Stimulated activated CD4-positive, alpha-beta T cell treated with anti-CD3 and anti-CD28 coated beads, Interleukin-2, amount 100 ng/mL, for 24 hours (primary cell): Measurements from ENCODE around the gene C3orf70.

Source experiments
- DNase-seq, 2 donors: peaks; one replicate each; pipeline ENCODE4 v3.0.0-alpha.2; 2020

Gene C3orf70

DNA sequence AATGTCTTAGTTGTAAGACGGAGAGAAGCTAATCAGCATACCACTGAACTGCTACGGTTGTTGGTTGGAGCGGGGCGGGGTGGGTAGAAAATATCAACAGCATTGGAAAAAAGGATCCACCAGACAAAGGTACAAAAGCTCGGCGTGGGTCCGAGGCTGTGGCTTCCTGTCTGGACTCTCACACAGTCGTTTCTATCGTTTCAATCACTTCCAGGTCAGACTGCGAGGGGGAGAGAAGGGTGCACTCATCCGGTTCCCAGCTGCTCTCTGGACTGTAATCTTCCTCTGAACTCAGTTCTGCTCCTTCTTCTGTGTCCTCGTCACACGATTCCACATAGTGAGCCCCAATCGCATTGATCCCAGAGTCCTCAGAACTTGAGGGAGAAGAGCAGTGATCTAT, 70.0 kb downstream of the C3orf70 start:
- DNase-seq = no peak

DNA sequence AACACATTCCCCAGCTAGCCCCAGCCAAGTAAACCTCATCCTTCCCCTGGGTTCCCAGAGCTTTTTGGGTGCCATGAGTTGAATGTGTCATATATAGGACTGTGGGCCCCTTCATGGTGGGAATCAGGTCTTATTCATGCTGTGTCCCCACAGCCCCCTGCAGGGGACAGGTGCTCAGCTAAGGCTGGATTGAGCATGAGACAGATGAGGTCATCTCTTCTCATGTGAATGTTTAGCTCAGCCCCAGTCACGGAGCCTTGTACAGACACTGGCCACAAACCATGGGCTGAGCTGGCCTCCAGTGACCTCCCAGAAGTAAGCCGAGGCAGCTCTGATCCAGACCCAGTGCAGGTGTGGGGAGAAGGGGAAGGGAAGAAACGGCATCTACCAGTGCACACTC, 70.7 kb downstream of the C3orf70 start:
- no peak for DNase-seq

DNA sequence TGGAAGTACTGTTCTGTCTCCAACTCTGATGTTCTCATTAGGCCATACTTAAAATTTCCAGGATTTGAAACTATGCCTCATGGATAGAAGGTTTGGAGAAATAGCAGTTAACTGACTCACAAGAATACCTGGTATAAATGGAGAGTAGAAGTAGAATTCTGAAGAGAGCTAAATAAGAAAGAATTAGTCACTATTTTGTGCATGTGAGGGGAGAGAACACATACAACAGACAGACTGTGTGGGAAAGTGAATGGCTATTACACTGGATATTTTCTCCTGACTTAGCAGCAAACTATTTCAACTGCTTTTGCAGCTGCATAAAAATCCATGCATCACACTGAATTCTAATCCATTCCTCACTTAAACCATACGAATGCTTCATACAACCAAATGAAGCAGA, 71.3 kb downstream of the C3orf70 start:
- no peak for DNase-seq

DNA sequence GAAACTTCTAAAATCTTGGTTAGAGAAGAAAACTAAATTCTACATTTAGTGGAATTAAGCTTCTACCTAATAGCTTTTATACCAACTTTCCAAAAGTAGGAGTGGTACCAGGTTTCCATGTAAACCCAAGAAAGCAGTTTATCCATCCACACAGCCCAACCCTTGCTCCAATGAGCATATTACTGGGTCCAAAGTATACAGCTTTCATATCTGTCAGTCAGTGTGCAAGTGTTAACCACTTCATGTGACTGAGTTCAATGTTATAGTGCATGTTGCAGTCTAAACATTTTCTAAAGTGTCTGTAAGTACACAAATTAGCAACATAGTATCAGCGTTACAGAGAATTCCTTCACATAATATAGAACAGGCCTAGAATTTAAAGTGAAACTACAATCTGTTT, 73.2 kb downstream of the C3orf70 start:
- no peak for DNase-seq

DNA sequence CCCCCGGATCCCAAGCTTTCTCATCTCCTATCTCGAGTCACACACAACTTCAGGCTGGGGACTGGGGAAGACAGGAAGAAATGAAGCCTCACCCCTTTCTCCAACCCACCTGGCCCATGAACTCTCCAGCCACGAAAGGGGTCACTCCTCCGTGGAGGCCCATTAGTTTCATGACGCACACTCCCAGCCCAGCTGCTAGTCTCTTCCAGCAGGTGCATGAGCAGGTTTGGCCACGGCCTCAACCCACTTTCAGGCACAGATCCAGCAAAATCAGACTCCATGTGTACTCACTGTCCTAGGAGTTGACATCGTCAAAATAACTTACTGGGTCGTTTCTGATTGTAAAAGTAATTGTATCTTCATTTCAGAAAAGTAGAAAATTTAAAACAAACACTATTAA, 76.6 kb downstream of the C3orf70 start:
- no peak for DNase-seq

DNA sequence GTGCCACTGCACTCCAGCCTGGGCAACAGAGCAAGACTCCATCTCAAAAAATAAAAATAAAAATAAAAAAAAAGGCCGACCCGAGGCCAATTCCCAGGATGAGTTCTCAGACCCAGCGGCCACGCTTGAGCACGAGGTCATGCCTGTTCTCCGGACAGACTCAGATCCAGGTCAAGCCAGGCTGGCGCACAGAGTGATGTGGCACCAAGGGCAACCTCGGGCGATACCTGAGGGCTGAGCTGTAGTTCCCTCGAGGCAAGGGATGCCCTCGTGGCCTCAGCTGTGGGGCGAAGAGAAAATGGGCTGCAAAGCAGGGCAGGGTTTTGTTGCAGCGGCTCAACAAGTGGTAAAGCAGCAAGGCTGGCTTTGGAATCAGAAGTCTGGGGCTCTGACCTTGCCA, 77.3 kb downstream of the C3orf70 start:
- no peak for DNase-seq

DNA sequence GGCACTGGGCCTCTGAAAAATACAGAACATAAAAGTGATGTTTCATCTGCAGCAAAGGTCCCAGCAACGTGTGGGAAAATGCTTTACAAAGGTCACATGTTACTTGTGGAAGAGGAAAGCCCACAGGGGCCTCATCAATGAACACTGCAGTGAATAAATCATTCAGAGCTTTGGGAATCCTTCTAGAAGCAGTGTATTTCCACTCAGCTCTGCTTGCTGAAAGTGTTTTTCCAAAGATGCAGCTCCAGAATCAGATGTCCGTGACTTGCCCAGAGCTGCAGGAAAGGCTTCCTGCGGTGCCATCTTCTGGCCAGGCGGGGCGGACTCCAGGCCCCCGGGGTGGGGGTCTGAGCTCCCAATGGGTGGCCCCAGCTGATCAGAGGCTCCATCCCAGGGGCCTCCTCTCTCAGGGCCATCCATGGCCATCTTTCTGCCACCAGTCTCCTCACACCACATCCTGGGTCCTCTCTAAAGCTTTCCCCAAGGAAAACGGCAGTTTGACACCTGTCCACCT, 81.5 kb downstream of the C3orf70 start:
- no peak for DNase-seq

DNA sequence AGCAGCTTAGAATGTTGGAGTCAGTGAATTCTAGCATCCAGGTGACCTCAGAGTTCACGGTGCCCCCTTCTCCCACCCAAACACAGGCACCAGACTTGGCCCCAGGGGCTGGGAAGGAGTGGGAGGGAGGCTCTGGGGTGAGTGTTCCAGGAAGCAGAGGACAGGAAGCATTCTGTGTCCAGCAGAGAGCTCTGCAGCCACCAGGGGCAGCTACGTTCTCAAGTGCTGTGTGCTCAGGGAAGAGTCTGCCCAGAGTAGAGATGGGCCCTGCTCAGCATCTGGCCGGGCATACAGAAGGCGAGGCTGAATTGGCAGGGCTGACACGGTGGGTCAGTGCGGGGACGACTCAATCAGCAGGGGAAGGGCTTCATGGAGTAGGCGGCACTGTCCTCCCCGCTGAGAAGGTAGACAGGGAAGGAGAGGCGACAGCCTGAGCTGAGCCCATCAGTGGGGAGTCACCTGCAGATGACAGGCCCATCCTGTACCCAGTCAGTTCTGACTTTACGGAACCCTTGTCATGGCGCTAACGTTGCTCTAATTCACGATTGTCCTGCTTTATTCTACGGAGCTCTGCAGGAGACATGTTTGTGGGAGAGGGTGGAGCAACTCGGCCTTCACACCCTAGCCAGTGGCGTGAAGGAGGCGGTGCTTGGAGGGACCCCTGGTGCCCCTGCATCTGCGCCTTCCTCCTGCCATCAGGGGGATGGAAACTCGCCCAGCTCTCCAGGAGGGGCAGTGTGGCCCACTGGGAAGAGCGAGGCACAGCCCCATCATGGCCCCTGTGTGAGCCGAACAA, 82.2 kb downstream of the C3orf70 start:
- no peak for DNase-seq

DNA sequence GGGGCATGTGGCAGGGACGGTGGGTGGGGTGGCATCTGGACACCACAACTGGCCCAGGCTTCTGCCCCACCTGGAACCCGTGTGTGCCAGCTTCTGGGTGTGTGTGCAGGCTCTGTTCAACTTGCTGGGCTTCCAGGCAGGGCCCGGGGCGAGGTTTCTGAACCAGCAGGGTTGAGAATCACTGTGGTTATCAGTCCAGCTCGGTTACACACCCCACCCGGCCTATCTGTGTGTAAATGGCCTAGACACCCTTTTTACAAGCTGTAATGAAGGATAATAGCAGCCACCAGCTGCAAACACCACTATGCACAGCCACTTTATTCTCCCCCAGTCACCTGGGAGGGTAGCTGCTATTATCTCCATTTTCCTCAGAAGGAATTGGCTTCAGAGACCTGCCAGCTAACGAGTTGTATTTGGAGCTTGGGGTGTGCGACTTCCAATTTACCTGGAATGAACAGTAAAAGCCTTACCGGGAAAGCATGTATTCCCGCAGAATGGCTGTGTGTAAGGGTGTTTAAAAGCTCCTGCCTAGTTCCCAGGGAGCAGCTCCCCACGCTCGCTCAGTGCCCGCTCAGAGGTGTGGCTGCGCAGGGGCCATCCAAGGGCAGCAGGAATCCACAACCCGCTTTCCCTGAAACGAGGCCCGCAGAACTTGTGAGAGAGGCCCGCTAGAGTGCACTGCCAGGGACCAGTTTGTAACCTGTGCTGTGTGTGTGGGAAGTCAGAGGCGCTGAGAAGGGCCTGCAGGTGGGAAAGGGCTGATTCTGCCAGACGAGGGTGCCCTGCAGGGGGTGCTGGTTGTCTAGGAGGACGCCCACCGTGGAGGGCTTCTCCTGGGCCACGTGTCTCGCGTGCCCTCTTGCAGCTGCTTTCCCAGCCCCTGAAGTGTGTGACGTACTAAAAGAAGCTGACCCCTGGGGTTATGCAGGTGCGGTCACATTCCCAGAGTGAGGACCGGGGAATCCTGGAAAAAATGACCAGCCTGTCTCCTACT, 83.5 kb downstream of the C3orf70 start:
- no peak for DNase-seq

DNA sequence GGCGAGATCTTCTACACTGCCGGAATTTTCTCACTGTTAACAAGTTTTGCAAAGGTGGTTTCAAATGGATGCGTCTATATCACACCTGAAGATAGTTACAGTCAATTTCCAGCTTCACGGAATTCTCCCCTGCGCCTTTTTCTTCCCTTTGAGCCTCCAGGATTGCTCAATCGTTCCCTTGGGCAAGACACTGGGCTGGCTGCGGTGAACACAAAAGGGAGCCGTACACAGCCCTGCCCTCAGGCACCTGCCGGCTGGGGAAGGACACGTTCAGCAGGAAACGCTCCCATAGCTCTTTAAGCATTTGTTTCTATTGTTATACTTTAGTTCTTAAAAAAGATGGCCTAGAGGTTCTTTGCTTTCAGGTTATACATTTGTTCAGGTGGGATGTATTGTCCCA, 85.7 kb downstream of the C3orf70 start:
- no peak for DNase-seq

DNA sequence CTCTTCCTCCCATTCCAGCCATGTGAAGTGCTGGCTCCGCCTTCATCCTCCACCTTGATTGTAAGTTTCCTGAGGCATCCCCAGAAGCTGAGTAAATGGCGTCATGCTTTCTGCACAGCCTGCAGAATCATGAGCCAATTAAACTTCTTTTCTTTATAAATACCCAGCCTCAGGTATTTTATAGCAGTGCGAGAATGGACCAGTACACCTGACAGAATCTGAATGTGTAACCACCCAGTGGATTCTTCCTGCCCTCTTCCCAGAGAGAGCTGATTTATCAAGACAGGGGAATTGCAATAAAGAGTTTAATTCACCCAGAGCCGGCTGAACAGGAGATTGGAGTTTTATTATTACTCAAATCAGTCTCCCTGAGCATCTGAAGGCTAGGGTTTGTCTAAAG, 86.6 kb downstream of the C3orf70 start:
- no peak for DNase-seq

DNA sequence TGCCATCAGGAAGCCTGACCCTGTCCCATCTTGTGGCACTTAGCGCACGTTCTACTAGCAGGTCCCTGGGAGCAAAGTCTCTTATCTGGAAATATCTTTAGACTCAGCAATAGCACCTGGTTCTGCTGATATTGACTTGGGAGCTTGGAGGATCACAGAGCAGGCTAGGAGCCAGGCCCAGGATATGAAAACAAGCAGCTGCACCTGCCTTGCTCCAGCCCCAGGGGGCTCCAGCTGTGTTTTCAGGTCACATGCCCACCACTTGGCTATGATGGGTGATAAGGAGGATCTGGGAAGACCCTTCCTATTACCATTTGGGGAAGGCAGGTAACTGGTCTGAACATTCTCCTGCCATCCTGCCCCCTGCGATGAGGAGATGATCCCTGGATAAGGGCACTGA, 87.8 kb downstream of the C3orf70 start:
- DNase-seq = no peak

DNA sequence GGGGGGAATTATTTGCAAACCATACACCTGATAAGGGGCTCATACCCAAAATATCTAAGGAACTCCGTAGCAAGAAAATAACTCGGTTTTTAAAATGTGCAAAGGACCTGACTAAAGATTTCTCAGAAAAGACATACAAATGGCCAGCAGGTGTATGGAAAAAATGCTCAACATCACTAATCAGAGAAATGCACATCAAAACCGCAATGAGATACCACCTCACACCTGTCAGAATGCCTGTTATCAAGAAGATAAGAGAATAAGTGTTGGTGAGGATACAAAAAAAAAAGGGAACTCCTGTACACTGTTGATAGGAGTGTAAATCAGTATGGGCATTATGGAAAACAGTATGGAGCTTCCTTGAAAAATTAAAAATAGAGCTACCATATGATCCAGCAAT, 89.4 kb downstream of the C3orf70 start:
- DNase-seq = no peak

DNA sequence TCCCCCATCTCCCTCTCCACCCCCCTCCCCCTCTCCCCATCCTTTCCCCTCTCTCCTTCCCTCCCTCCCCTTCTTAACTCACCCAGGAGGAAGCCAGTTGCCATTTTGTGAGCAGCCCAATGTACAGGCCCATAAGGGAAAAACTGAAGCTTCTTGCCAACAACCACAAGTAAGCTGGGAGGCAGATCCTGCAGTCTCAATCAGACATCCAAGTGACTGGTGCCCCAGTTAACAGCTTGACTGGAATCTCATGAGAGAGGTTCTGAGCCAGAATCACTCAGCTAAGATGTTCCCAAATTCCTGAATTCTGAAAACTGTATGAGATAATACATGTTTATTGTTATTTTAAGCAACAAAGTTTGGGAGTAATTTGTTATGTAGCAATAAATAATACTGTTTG, 90.7 kb downstream of the C3orf70 start:
- DNase-seq = no peak

DNA sequence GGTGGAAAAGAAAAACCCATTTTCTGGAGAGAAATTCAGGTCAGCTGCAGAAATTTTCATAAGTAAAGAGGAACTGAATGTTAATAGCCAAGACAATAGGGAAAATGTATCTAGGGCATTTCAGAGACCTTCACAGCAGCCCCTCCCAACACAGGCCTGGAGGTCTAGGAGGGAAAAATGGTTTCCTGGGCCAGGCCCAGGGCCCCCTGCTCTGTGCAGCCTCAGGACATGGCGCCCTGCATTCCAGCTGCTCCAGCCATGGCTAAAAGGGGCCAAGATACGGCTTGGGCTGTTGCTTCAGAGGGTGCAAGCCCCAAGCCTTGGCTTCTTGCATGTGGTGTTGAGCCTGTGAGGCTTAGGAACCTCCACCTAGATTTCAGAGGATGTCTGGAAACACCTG, 92.2 kb downstream of the C3orf70 start:
- DNase-seq = no peak

DNA sequence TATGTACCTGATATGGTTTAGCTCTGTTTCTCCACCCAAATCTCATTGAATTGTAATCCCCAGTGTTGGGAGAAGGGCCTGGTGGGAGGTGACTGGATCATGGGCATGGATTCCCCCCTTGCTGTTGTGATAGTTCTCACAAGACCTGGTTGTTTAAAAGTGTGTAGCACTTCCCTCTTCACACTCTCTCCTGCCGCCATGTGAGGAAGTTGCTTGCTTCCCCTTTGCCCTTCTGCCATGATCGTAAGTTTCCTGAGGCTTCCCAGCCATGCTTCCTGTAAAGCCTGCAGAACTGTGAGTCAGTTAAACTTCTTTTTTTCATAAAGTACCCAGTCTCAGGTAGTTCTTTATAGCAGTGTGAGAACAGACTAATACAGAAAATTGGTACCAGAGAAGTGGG, 93.1 kb downstream of the C3orf70 start:
- DNase-seq = no peak

DNA sequence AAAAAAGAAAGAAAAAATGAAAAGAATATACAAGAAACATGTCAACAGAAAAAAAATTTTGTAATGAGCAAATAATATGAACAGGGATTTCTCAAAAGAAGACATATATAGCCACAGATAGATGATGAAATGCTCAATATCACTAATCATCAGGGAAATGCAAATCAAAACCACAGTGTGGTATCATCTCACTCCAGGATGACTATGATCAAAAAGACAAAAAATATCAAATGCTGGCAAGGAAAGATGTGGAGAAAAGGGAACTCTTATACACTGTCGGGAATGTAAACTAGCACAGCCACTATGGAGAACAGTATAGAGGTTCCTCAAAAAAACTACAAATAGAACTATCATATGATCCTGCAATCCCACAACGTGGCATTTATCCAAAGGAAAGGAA, 94.1 kb downstream of the C3orf70 start:
- no peak for DNase-seq

DNA sequence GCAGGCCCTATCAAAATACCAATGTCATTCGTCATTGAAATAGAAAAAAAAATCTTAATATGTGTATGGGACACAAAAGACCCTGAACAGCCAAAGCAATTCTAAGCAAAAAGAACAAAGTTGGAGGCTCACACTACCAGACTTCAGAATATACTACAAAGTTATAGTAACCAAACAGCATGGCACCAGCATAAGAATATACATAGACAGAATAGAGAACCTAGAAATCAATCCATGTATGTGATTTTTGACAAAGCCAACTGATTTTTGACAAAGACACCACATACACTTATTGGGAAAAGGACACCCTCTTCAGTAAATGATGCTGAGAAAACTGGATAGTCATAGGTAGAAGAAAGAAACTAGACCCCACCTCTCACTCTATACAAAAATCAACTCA, 95.0 kb downstream of the C3orf70 start:
- DNase-seq = no peak

DNA sequence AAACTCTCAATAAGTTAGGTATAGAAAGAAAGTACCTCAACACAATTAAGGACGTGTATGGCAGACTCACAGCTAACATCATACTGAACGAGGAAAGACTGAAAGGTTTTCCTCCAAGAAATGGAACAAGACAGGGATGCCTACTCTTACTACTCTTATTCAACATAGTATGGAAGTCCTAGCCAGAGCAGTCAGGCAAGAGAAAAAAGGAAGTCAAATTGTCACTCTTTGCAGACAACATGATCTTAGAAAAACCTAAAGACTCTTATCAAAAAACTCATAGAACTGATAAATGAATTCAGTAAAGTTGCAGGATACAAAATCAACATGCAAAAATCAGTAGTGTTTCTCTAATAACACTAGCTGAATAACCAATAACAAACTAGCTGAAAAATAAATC, 96.0 kb downstream of the C3orf70 start:
- DNase-seq = no peak

DNA sequence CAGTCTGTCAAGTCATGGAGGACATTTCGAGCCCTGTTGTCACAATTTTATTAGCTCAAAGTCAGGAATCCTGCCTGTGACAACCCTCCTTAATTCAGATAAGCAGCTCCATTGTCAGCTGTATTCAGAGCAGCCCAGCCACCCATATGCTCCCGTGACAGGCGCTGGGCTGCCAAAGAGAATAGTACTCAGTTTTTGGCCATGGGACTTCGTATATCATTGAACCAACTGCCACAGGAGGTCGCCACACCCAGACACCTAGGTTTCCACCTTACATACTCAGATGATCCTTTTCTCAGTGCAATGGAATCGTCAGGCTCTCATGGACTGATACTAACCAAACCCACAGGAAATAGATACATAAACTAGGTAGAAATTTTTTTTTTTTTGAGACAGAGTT, 100.2 kb downstream of the C3orf70 start:
- no peak for DNase-seq

DNA sequence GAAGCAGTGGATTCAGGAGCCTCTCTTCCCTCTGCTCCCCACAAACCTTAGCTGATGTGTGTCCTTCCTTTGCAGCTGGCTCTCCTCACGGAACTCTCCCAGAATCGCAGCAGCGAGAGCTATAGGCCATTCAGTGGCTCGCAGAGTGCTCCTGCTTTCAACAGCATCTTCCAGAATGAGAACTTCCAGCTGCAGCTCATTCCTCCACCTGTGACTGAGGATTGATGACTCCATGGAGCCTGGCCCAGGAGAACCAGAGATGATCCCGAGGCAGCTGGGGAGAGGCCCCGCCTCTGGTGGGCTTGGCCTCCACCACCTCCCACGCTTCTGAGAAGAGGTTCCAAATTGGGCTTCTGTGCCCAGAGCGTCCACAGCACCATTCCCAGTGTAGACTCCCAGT, 101.1 kb downstream of the C3orf70 start:
- DNase-seq = no peak

DNA sequence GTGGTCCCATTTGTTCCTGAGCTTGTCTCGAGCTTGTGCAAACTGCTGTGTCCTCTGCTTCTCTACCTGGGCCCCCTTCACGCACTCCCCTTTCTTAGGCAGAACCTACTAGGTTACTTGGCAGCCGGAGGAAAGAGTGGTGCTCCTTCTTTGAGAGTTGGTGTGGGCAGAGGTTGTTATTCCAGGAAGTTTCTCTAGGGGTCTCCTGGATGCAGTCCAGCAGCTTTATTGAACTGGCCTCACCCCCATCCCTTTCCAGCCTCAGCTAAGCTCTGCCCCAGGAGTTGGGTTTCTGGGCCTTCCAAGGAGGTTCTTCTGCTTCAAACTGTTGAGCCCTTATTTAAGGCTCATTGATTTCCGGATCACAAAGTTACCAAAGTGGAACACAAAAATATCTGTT, 103.2 kb downstream of the C3orf70 start:
- DNase-seq = no peak

DNA sequence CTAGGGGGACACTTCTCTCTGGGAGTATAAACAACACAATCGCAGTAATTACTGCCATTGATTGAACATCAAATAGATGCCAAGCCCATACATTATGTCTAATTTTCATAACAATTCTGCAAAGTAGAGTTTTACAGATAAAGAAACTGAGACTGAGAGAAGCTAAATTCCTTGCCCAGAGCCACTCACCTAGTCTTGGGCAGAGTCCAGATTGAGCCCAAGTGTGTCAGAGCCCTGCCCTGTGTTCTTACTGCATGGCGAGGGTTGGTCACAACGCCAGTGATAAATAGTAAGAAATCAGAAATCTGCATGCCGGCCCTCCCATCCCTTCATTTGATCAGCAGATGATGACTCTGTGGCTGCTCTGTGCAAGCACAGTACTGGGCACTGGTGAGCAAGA, 106.3 kb downstream of the C3orf70 start:
- no peak for DNase-seq

DNA sequence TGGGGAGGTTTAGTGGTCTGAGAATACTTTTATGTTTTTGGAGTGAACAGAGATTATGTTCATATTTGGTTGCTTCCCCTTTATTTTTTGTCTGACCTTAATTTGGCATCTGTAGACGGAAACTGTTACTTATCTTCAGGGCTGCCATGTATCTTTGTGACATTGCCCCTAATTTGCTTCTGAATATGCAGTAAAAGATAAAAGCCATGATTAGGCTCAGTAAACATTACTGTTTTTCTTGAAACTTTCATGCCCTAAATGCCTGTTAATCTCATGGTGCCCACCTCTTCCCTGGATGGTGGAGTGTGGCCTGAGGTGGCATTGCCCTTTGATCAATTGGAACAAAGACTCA, 106.7 kb downstream of the C3orf70 start:
- no peak for DNase-seq
